ENCODE measurements around the gene AGO4. TPM values are rescaled to one million over a fixed set of nuclear protein-coding genes. Genes with fewer than 3 reads are reported as not detected.
"Not testable (repeated sequence)": the region's sequence is repeated elsewhere in the genome, so short reads cannot be mapped to it uniquely, and the experiment has no call there.

Gene AGO4
- total RNA-seq, 1 donor from 2014 or later, result 26.4 TPM

GRCh38 chr1:35773711-35774110, 34.1 kb upstream of the AGO4 start:
- no peak for DNase-seq (ENCODE audit: low spot score)
- Histone ChIP-seq H3K79me2 (ENCODE audit: low read depth) (peaks cover 5% of the 10 kb centered on the region), H3K36me3 (no peaks in the 10 kb centered on the region), H3K4me1 (no peaks in the 10 kb centered on the region), H4K20me1 (ENCODE audit: low read depth) (no peaks in the 10 kb centered on the region), H3K9me3 (ENCODE audit: low read depth) (no peaks in the 10 kb centered on the region), H3F3A (ENCODE audit: low read depth) (peaks cover 14% of the 10 kb centered on the region), H3K27ac (no peak overlapping the region), H3K4me3 (no peak overlapping the region), H3K4me2 (no peak overlapping the region), H3K27me3 (no peaks in the 10 kb centered on the region), H2AFZ (replicated peaks) (no peak overlapping the region), H3K9ac (no peak overlapping the region)
- H3K27ac Mint-ChIP-seq, result no peak overlapping the region
- peaks cover 2% of the 10 kb centered on the region for H3K27me3 Mint-ChIP-seq (ENCODE audit: insufficient read depth, low read depth)
- H3K4me1 Mint-ChIP-seq, result peaks cover 5% of the 10 kb centered on the region
- no peak for TF ChIP-seq EZH2 (IDR thresholded peaks at IDR 0.05)
- TF ChIP-seq EZH2phosphoT487 (IDR thresholded peaks at IDR 0.05), result no peak
- no peak for TF ChIP-seq CTCF (IDR thresholded peaks at IDR 0.05)
- H3K36me3 Mint-ChIP-seq, result no peaks in the 10 kb centered on the region
- no peaks in the 10 kb centered on the region for H3K9me3 Mint-ChIP-seq
- H3K4me3 Mint-ChIP-seq, result no peak overlapping the region

- not testable (repeated sequence) for H3K36me3 ChIP-seq; H3K9ac ChIP-seq; H3K27ac ChIP-seq; H3K27ac Mint-ChIP-seq; H3K4me1 Mint-ChIP-seq; H3K4me3 ChIP-seq; H3K36me3 Mint-ChIP-seq; DNase-seq (ENCODE audit: low spot score); H3F3A ChIP-seq (ENCODE audit: low read depth); H3K9me3 ChIP-seq (ENCODE audit: low read depth); H3K9me3 Mint-ChIP-seq; H3K4me1 ChIP-seq; H4K20me1 ChIP-seq (ENCODE audit: low read depth); H3K4me2 ChIP-seq; H2AFZ ChIP-seq (replicated peaks); H3K79me2 ChIP-seq (ENCODE audit: low read depth); H3K4me3 Mint-ChIP-seq; H3K27me3 ChIP-seq; H3K27me3 Mint-ChIP-seq (ENCODE audit: insufficient read depth, low read depth)
These were observed 31.6 kb upstream of the AGO4 start for GRCh38 chr1:35776172-35776571.

- Mint-ChIP-seq H3K36me3 (no peaks in the 10 kb centered on the region), H3K4me3 (no peak overlapping the region), H3K9me3 (no peaks in the 10 kb centered on the region), H3K4me1 (no peaks in the 10 kb centered on the region), H3K27me3 (ENCODE audit: insufficient read depth, low read depth) (peaks cover 2% of the 10 kb centered on the region), H3K27ac (no peak overlapping the region)
- H3K9me3 ChIP-seq (ENCODE audit: low read depth), result no peaks in the 10 kb centered on the region
- no peak overlapping the region for H2AFZ ChIP-seq (replicated peaks)
- H3K27me3 ChIP-seq, result no peaks in the 10 kb centered on the region
- no peaks in the 10 kb centered on the region for H3K4me1 ChIP-seq
- no peaks in the 10 kb centered on the region for H3F3A ChIP-seq (ENCODE audit: low read depth)
- no peak for DNase-seq (ENCODE audit: low spot score)
- H3K27ac ChIP-seq, result no peak overlapping the region
- no peaks in the 10 kb centered on the region for H3K36me3 ChIP-seq
- no peak overlapping the region for H3K4me2 ChIP-seq
- H3K79me2 ChIP-seq (ENCODE audit: low read depth), result no peaks in the 10 kb centered on the region
- no peak overlapping the region for H3K9ac ChIP-seq
- no peak overlapping the region for H3K4me3 ChIP-seq
- TF ChIP-seq EZH2phosphoT487 (IDR thresholded peaks at IDR 0.05), result no peak
- TF ChIP-seq CTCF (IDR thresholded peaks at IDR 0.05), result no peak
- no peak for TF ChIP-seq EZH2 (IDR thresholded peaks at IDR 0.05)
- H4K20me1 ChIP-seq (ENCODE audit: low read depth), result no peaks in the 10 kb centered on the region
These were observed 30.7 kb upstream of the AGO4 start for GRCh38 chr1:35777109-35777508.

- no peak for DNase-seq (ENCODE audit: low spot score)
These were observed 24.7 kb upstream of the AGO4 start for GRCh38 chr1:35783055-35783583.

GRCh38 chr1:35784364-35784763, 23.5 kb upstream of the AGO4 start:
- H3K9me3 ChIP-seq (ENCODE audit: low read depth); H4K20me1 ChIP-seq (ENCODE audit: low read depth); H3K9me3 Mint-ChIP-seq; H3K27ac Mint-ChIP-seq; H3K4me1 Mint-ChIP-seq; H3K79me2 ChIP-seq (ENCODE audit: low read depth); DNase-seq (ENCODE audit: low spot score); H3K36me3 ChIP-seq; H3K36me3 Mint-ChIP-seq; H2AFZ ChIP-seq (replicated peaks); H3K27ac ChIP-seq; H3K27me3 ChIP-seq; H3K4me1 ChIP-seq; H3F3A ChIP-seq (ENCODE audit: low read depth); H3K9ac ChIP-seq; H3K4me2 ChIP-seq; H3K4me3 ChIP-seq; H3K27me3 Mint-ChIP-seq (ENCODE audit: insufficient read depth, low read depth); H3K4me3 Mint-ChIP-seq: not testable (repeated sequence)

More at GRCh38 chr1:35783055-35783583, 24.7 kb upstream of the AGO4 start:
- H3K27me3 ChIP-seq, result no peaks in the 10 kb centered on the region
- H3K9me3 ChIP-seq (ENCODE audit: low read depth), result no peaks in the 10 kb centered on the region
- no peaks in the 10 kb centered on the region for H3K9me3 Mint-ChIP-seq
- peaks cover 2% of the 10 kb centered on the region for H3K27me3 Mint-ChIP-seq (ENCODE audit: insufficient read depth, low read depth)
- H2AFZ ChIP-seq (replicated peaks), result no peak overlapping the region
- no peaks in the 10 kb centered on the region for H3K79me2 ChIP-seq (ENCODE audit: low read depth)
- no peak overlapping the region for H3K27ac ChIP-seq
- H3K36me3 Mint-ChIP-seq, result no peaks in the 10 kb centered on the region
- no peak overlapping the region for H3K4me3 Mint-ChIP-seq
- no peaks in the 10 kb centered on the region for H3K4me1 ChIP-seq
- H3K36me3 ChIP-seq, result no peaks in the 10 kb centered on the region
- no peak for TF ChIP-seq EZH2 (IDR thresholded peaks at IDR 0.05)
- no peak for TF ChIP-seq EZH2phosphoT487 (IDR thresholded peaks at IDR 0.05)
- TF ChIP-seq CTCF (IDR thresholded peaks at IDR 0.05), result no peak
- H3K4me2 ChIP-seq, result no peak overlapping the region
- no peaks in the 10 kb centered on the region for H3F3A ChIP-seq (ENCODE audit: low read depth)
- H3K9ac ChIP-seq, result no peak overlapping the region
- no peaks in the 10 kb centered on the region for H4K20me1 ChIP-seq (ENCODE audit: low read depth)
- H3K4me1 Mint-ChIP-seq, result no peaks in the 10 kb centered on the region
- H3K4me3 ChIP-seq, result no peak overlapping the region
- H3K27ac Mint-ChIP-seq, result no peak overlapping the region

All from neural progenitor cell (in vitro differentiated cells).